Activated B cell treated with CpG ODN at 0.5 μM for 24 hours (primary cell): ENCODE results near the gene ZNF32. TPM values are rescaled to one million over a fixed set of nuclear protein-coding genes. Genes with fewer than 3 reads are reported as not detected.
"Not testable (repeated sequence)": the region's sequence is repeated elsewhere in the genome, so short reads cannot be mapped to it uniquely, and the experiment has no call there.

Experiments
- ATAC-seq: fragments of 200-7000 bp; cut with Tn5 transposase; one replicate; pipeline ENCODE4 v1.10.0; 2021; ENCODE audit warnings: low read depth, mild to moderate bottlenecking, moderate library complexity
- CTCF ChIA-PET: fragments of 350-600 bp; sonication (Branson Sonifier 250); formaldehyde crosslinking; loops from one replicate; lab custom pipeline; 2021; ENCODE audit warnings: antibody characterized with exemption; lab: Charles Lee
- POLR2A ChIA-PET: fragments of 350-600 bp; sonication (Branson Sonifier 250); formaldehyde crosslinking; loops from one replicate; lab custom pipeline; 2021; ENCODE audit warnings: antibody characterized with exemption; lab: Charles Lee
- DNase-seq: peaks from one replicate; pipeline ENCODE4 v3.0.0; 2022
- H3K27ac Mint-ChIP-seq: one replicate; pipeline ENCODE4 v1.8.0; 2020; ENCODE audit warnings: mixed read lengths
- H3K27me3 Mint-ChIP-seq: one replicate; pipeline ENCODE4 v1.8.0; 2021; ENCODE audit warnings: mixed read lengths
- H3K36me3 Mint-ChIP-seq: one replicate; pipeline ENCODE4 v1.8.0; 2021; ENCODE audit warnings: low read depth, mixed read lengths
- H3K4me1 Mint-ChIP-seq: one replicate; pipeline ENCODE4 v1.8.0; 2021; ENCODE audit warnings: mixed read lengths
- H3K4me3 Mint-ChIP-seq: one replicate; pipeline ENCODE4 v1.8.0; 2020; ENCODE audit warnings: mild to moderate bottlenecking, mixed read lengths
- H3K9me3 Mint-ChIP-seq: one replicate; pipeline ENCODE4 v1.8.0; 2020; ENCODE audit warnings: mixed read lengths
- intact Hi-C: fragments of 100-400 bp; cut with micrococcal nuclease; formaldehyde crosslinking; loops from one replicate; pipeline ENCODE4 v1.15.1; 2024
- total RNA-seq: library from RNA; stranded (reverse); gene quantifications from 2 replicates; pipeline ENCODE4 v1.2.3, GENCODE V29; 2022
- TF ChIP-seq, protein P1 (sequence below): fragments of 200-600 bp; IDR thresholded peaks from one replicate; pipeline ENCODE4 v1.8.0; 2022; ENCODE audit warnings: antibody characterized with exemption, mild to moderate bottlenecking

Gene ZNF32
- total RNA-seq, 1 donor from 2014 or later = 30.1 TPM

- Mint-ChIP-seq H3K4me3 (no peak overlapping the region), H3K9me3 (peaks cover 10% of the 10 kb centered on the region), H3K4me1 (peaks cover 20% of the 10 kb centered on the region), H3K27ac (no peak overlapping the region), H3K27me3 (no peaks in the 10 kb centered on the region), H3K36me3 (peaks cover 70% of the 10 kb centered on the region)
- DNase-seq = no peak
- intact Hi-C loops = no loop called here
- CTCF ChIA-PET = no interaction called here
- ATAC-seq = no peak
- POLR2A ChIA-PET = no interaction called here
- TF ChIP-seq, protein P1, sequence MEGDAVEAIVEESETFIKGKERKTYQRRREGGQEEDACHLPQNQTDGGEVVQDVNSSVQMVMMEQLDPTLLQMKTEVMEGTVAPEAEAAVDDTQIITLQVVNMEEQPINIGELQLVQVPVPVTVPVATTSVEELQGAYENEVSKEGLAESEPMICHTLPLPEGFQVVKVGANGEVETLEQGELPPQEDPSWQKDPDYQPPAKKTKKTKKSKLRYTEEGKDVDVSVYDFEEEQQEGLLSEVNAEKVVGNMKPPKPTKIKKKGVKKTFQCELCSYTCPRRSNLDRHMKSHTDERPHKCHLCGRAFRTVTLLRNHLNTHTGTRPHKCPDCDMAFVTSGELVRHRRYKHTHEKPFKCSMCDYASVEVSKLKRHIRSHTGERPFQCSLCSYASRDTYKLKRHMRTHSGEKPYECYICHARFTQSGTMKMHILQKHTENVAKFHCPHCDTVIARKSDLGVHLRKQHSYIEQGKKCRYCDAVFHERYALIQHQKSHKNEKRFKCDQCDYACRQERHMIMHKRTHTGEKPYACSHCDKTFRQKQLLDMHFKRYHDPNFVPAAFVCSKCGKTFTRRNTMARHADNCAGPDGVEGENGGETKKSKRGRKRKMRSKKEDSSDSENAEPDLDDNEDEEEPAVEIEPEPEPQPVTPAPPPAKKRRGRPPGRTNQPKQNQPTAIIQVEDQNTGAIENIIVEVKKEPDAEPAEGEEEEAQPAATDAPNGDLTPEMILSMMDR = no peak
Measured at GRCh38 chr10:43610636-43611035, 38.0 kb downstream of the ZNF32 start.

- DNase-seq (no peak), ATAC-seq (no peak)
- Mint-ChIP-seq H3K27me3 (no peaks in the 10 kb centered on the region), H3K4me3 (peak overlapping the region; percentile 84), H3K27ac (peak overlapping the region; percentile 30), H3K36me3 (peaks cover 38% of the 10 kb centered on the region), H3K4me1 (peaks cover 20% of the 10 kb centered on the region), H3K9me3 (no peaks in the 10 kb centered on the region)
- POLR2A ChIA-PET = interaction anchor here (0.9 to 3.7 kb wide), 3 partner anchors 12 to 41 kb away, joined by 6 to 16 read pairs (median 6); partner anchors contain the start of genes ZNF239 and ZNF32
- TF ChIP-seq, protein P1 = no peak
- CTCF ChIA-PET = no interaction called here
- intact Hi-C loops = no loop called here
Measured at GRCh38 chr10:43607199-43607573, 41.5 kb downstream of the ZNF32 start.

GRCh38 chr10:43606323-43607198 is 42.1 kb downstream of the ZNF32 start, which contains the start of gene ZNF485:
TSS of gene ZNF485 (plus strand) at chr10:43606438. CDS start at chr10:43607051, 613 bp downstream.
- Mint-ChIP-seq H3K27ac (peak within 1 kb of the TSS; percentile 43), H3K36me3 (peaks cover 33% of the 10 kb centered on the region), H3K4me1 (peaks cover 20% of the 10 kb centered on the region), H3K27me3 (no peaks in the 10 kb centered on the region), H3K9me3 (no peaks in the 10 kb centered on the region), H3K4me3 (peak within 1 kb of the TSS; percentile 84)
- intact Hi-C loops = loop anchor here (1.0 kb wide), 4 partner anchors 11 to 1054 kb away; partner anchors contain the start of genes ZNF239 and ZNF32
- CTCF ChIA-PET = no interaction called here
- POLR2A ChIA-PET = interaction anchor here (0.9 to 3.7 kb wide), 3 partner anchors 12 to 42 kb away, joined by 5 to 16 read pairs (median 6); partner anchors contain the start of genes ZNF239 and ZNF32
- TF ChIP-seq, protein P1 = no peak
- DNase-seq (peak; percentile 66), ATAC-seq (peak; percentile 95)

DNA sequence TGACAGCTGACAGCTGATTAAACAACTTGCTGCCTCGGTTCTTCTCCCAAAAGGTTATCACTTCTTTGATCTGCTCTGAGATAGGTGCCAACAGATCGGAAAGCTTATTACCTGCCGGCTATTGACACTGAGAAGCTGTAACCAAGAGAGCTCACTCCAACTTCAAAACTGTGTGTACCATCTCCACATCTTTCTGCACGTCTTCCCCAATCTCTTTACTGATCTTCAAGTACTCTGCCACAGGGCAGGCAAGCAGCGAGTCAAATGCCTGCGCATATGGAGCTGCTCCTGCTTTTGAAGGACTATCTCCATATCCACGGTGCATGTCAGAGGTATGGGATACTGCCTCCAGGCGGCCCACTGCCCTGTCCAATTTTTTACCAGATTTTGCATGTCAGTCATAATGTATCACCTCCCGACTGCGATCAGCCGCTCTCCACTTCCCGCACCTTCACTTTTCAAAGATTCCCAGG is 42.8 kb downstream of the ZNF32 start:
- DNase-seq = no peak
- ChIA-PET CTCF (no interaction called here), POLR2A (interaction anchor here (1.5 to 3.7 kb wide), 2 partner anchors 11 to 43 kb away, joined by 5 to 16 read pairs; partner anchors contain the start of gene ZNF32)
- Mint-ChIP-seq H3K36me3 (peaks cover 28% of the 10 kb centered on the region), H3K27ac (peak overlapping the region; percentile 43), H3K4me1 (peaks cover 20% of the 10 kb centered on the region), H3K9me3 (no peaks in the 10 kb centered on the region), H3K4me3 (peak overlapping the region; percentile 84), H3K27me3 (no peaks in the 10 kb centered on the region)
- TF ChIP-seq, protein P1 = no peak
- ATAC-seq = no peak
- intact Hi-C loops = loop anchor here (1.0 kb wide), 4 partner anchors 11 to 1054 kb away; partner anchors contain the start of genes ZNF239 and ZNF32

DNA sequence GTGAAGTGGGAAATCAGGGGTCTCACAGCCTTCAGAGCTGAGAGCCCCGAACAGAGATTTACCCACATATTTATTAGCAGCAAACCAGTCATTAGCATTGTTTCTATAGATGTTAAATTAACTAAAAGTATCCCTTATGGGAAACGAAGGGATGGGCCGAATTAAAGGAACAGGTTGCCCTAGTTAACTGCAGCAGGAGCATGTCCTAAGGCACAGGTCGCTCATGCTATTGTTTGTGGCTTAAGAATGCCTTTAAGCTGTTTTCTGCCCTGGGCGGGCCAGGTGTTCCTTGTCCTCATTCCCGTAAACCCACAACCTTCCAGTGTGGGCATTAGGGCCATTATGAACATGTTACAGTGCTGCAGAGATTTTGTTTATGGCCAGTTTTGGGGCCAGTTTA is 47.1 kb downstream of the ZNF32 start:
- H3K27me3 Mint-ChIP-seq, POLR2A ChIA-PET, CTCF ChIA-PET, intact Hi-C loops, H3K36me3 Mint-ChIP-seq, DNase-seq, H3K4me3 Mint-ChIP-seq, H3K9me3 Mint-ChIP-seq, ATAC-seq, H3K27ac Mint-ChIP-seq: not testable (repeated sequence)
- H3K4me1 Mint-ChIP-seq = peaks cover 11% of the 10 kb centered on the region
